ENCODE data around the gene ANKRD7. TPM values are rescaled to one million over a fixed set of nuclear protein-coding genes. Genes with fewer than 3 reads are reported as not detected.
"Not testable (repeated sequence)": the region's sequence is repeated elsewhere in the genome, so short reads cannot be mapped to it uniquely, and the experiment has no call there.

The ANKRD7 gene
- total RNA-seq, 1 donor from 2014 or later, result 3.1 TPM

- Histone ChIP-seq H3K9ac (ENCODE audit: low read depth in 1 of 3, low read length in 3 of 3) (no peak overlapping the region), H3K36me3 (ENCODE audit: control insufficient read depth in 3 of 3, insufficient read depth in 3 of 3, low read length in 3 of 3) (no peaks in the 10 kb centered on the region), H3K4me1 (ENCODE audit: control insufficient read depth in 3 of 3, insufficient read depth in 3 of 3, low read length in 3 of 3) (no peaks in the 10 kb centered on the region), H3K27me3 (ENCODE audit: control insufficient read depth in 3 of 3, insufficient read depth in 3 of 3, low read length in 3 of 3) (no peaks in the 10 kb centered on the region), H3K27ac (ENCODE audit: low read depth, low read length) (no peak overlapping the region), H3K4me3 (ENCODE audit: low read length in 3 of 3) (no peak overlapping the region), H3K9me3 (ENCODE audit: control insufficient read depth in 3 of 3, low read length in 3 of 3) (no peaks in the 10 kb centered on the region)
Observed at GRCh38 chr7:118232837-118233236, 8.3 kb downstream of the ANKRD7 start.

DNA sequence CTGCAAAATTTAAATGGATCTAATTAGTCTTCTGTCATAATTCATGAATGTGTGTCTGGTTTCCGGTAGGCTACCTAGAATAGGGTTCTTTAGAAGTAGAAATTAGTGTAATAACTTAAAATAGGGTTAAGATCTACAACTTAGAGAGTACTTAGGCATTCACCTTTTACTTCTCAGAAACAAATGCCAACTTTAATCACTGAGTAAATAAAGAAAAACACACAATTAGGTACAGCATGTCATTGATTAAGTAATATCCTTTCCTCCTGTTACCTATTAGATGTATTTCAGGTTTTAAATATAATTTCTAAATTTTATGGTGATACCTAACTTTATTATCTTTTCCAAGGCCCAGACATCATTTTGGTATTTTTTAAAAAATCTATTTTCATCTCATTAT lies 9.3 kb downstream of the ANKRD7 start:
- Histone ChIP-seq H3K9ac (ENCODE audit: low read depth in 1 of 3, low read length in 3 of 3) (no peak overlapping the region), H3K27me3 (ENCODE audit: control insufficient read depth in 3 of 3, insufficient read depth in 3 of 3, low read length in 3 of 3) (no peaks in the 10 kb centered on the region), H3K4me3 (ENCODE audit: low read length in 3 of 3) (no peak overlapping the region), H3K4me1 (ENCODE audit: control insufficient read depth in 3 of 3, insufficient read depth in 3 of 3, low read length in 3 of 3) (no peaks in the 10 kb centered on the region), H3K27ac (ENCODE audit: low read depth, low read length) (no peak overlapping the region), H3K9me3 (ENCODE audit: control insufficient read depth in 3 of 3, low read length in 3 of 3) (no peaks in the 10 kb centered on the region), H3K36me3 (ENCODE audit: control insufficient read depth in 3 of 3, insufficient read depth in 3 of 3, low read length in 3 of 3) (no peaks in the 10 kb centered on the region)

GRCh38 chr7:118239014-118239413 lies 14.5 kb downstream of the ANKRD7 start:
- H3K27ac ChIP-seq (ENCODE audit: low read depth, low read length), result no peak overlapping the region
- H3K4me3 ChIP-seq (ENCODE audit: low read length in 3 of 3), result no peak overlapping the region
- no peaks in the 10 kb centered on the region for H3K36me3 ChIP-seq (ENCODE audit: control insufficient read depth in 3 of 3, insufficient read depth in 3 of 3, low read length in 3 of 3)
- H3K27me3 ChIP-seq (ENCODE audit: control insufficient read depth in 3 of 3, insufficient read depth in 3 of 3, low read length in 3 of 3), result no peaks in the 10 kb centered on the region
- H3K4me1 ChIP-seq (ENCODE audit: control insufficient read depth in 3 of 3, insufficient read depth in 3 of 3, low read length in 3 of 3), result no peaks in the 10 kb centered on the region
- no peak overlapping the region for H3K9ac ChIP-seq (ENCODE audit: low read depth in 1 of 3, low read length in 3 of 3)
- H3K9me3 ChIP-seq (ENCODE audit: control insufficient read depth in 3 of 3, low read length in 3 of 3), result no peaks in the 10 kb centered on the region

GRCh38 chr7:118240320-118240719 lies 15.8 kb downstream of the ANKRD7 start:
- not testable (repeated sequence) for H3K27ac ChIP-seq (ENCODE audit: low read depth, low read length); H3K4me1 ChIP-seq (ENCODE audit: control insufficient read depth in 3 of 3, insufficient read depth in 3 of 3, low read length in 3 of 3); H3K9me3 ChIP-seq (ENCODE audit: control insufficient read depth in 3 of 3, low read length in 3 of 3); H3K9ac ChIP-seq (ENCODE audit: low read depth in 1 of 3, low read length in 3 of 3); H3K4me3 ChIP-seq (ENCODE audit: low read length in 3 of 3); H3K36me3 ChIP-seq (ENCODE audit: control insufficient read depth in 3 of 3, insufficient read depth in 3 of 3, low read length in 3 of 3); H3K27me3 ChIP-seq (ENCODE audit: control insufficient read depth in 3 of 3, insufficient read depth in 3 of 3, low read length in 3 of 3)

GRCh38 chr7:118243695-118244094 lies 19.2 kb downstream of the ANKRD7 start:
- H3K27ac ChIP-seq (ENCODE audit: low read depth, low read length), result no peak overlapping the region

DNA sequence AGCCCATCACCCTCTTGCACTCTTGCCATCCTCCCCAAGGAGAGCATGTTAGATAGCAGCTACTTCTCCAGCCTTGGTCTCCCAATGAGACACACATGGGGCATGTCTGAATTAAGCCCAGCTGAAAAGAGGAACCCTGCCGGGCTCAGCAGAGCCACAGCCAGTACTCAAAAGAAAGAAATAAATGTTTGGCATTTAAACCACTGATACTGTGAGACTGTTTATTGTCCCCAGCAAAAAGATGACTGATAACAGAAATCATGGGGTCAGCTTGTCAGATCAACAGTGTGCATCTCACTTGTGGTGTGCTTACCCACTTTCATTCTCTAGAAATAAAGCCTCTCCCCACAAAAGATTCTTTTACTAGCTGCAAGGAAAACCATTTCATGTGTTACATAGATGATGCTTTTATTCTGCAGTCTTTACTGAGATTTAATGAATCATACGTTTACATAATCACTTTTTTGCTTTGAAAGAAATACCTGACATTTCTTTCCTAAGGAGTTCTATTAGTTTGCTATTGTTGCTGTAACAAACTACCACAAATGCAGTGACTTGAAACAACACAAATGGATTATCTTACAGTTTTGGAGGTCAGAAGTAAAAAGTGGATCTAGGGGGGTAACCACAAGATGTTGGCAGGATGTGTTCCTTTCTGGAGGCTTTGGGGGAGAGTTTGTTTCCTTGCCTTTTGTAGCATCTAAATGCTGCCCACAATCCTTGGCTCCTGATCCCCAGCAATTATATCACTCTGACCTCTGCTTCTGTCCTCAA lies 20.9 kb downstream of the ANKRD7 start:
- Histone ChIP-seq H3K4me3 (ENCODE audit: low read length in 3 of 3) (no peak overlapping the region), H3K4me1 (ENCODE audit: control insufficient read depth in 3 of 3, insufficient read depth in 3 of 3, low read length in 3 of 3) (no peaks in the 10 kb centered on the region), H3K27ac (ENCODE audit: low read depth, low read length) (no peak overlapping the region), H3K9me3 (ENCODE audit: control insufficient read depth in 3 of 3, low read length in 3 of 3) (no peaks in the 10 kb centered on the region), H3K9ac (ENCODE audit: low read depth in 1 of 3, low read length in 3 of 3) (no peak overlapping the region), H3K36me3 (ENCODE audit: control insufficient read depth in 3 of 3, insufficient read depth in 3 of 3, low read length in 3 of 3) (no peaks in the 10 kb centered on the region), H3K27me3 (ENCODE audit: control insufficient read depth in 3 of 3, insufficient read depth in 3 of 3, low read length in 3 of 3) (no peaks in the 10 kb centered on the region)

More at GRCh38 chr7:118243695-118244094, 19.2 kb downstream of the ANKRD7 start:
- H3K36me3 ChIP-seq (ENCODE audit: control insufficient read depth in 3 of 3, insufficient read depth in 3 of 3, low read length in 3 of 3), result no peaks in the 10 kb centered on the region
- no peak overlapping the region for H3K4me3 ChIP-seq (ENCODE audit: low read length in 3 of 3)
- no peaks in the 10 kb centered on the region for H3K27me3 ChIP-seq (ENCODE audit: control insufficient read depth in 3 of 3, insufficient read depth in 3 of 3, low read length in 3 of 3)
- no peaks in the 10 kb centered on the region for H3K9me3 ChIP-seq (ENCODE audit: control insufficient read depth in 3 of 3, low read length in 3 of 3)
- H3K4me1 ChIP-seq (ENCODE audit: control insufficient read depth in 3 of 3, insufficient read depth in 3 of 3, low read length in 3 of 3), result no peaks in the 10 kb centered on the region
- no peak overlapping the region for H3K9ac ChIP-seq (ENCODE audit: low read depth in 1 of 3, low read length in 3 of 3)

DNA sequence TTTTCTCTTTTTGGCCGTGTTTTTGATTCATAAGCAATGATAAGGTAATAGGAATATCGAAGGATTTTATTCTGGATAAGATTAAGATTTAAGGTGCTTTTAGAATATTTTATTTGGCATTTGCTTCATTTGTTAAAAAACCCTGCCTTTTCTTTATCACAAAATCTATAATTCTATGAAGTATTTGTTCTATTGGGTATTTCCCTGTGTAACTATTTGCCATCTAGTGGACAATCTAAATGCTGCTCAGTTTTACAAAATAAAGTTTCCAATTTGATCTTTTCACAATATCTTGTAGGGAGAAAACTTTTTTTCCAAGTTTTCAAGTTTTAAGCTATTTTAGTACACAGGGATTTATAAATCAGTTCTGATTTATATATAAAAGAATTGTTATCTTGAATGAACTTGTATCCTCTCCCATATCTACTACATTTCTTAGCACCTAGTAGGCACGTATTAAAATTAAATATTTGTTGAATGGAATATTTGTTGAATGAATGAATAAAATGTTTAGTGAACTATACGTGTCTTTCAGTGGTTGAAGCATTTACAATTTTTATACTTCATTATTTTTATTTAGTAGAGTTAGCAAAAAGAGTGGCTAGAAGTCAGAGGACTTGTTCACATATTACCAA lies 26.5 kb downstream of the ANKRD7 start:
- H3K27me3 ChIP-seq (ENCODE audit: control insufficient read depth in 3 of 3, insufficient read depth in 3 of 3, low read length in 3 of 3), result no peaks in the 10 kb centered on the region
- no peaks in the 10 kb centered on the region for H3K36me3 ChIP-seq (ENCODE audit: control insufficient read depth in 3 of 3, insufficient read depth in 3 of 3, low read length in 3 of 3)
- H3K9me3 ChIP-seq (ENCODE audit: control insufficient read depth in 3 of 3, low read length in 3 of 3), result no peaks in the 10 kb centered on the region
- no peak overlapping the region for H3K9ac ChIP-seq (ENCODE audit: low read depth in 1 of 3, low read length in 3 of 3)
- H3K27ac ChIP-seq (ENCODE audit: low read depth, low read length), result no peak overlapping the region
- no peak overlapping the region for H3K4me3 ChIP-seq (ENCODE audit: low read length in 3 of 3)
- no peaks in the 10 kb centered on the region for H3K4me1 ChIP-seq (ENCODE audit: control insufficient read depth in 3 of 3, insufficient read depth in 3 of 3, low read length in 3 of 3)

- no peak overlapping the region for H3K27ac ChIP-seq (ENCODE audit: low read depth, low read length)
- H3K9ac ChIP-seq (ENCODE audit: low read depth in 1 of 3, low read length in 3 of 3), result no peak overlapping the region
- no peaks in the 10 kb centered on the region for H3K27me3 ChIP-seq (ENCODE audit: control insufficient read depth in 3 of 3, insufficient read depth in 3 of 3, low read length in 3 of 3)
- no peaks in the 10 kb centered on the region for H3K9me3 ChIP-seq (ENCODE audit: control insufficient read depth in 3 of 3, low read length in 3 of 3)
- no peak overlapping the region for H3K4me3 ChIP-seq (ENCODE audit: low read length in 3 of 3)
- no peaks in the 10 kb centered on the region for H3K36me3 ChIP-seq (ENCODE audit: control insufficient read depth in 3 of 3, insufficient read depth in 3 of 3, low read length in 3 of 3)
- H3K4me1 ChIP-seq (ENCODE audit: control insufficient read depth in 3 of 3, insufficient read depth in 3 of 3, low read length in 3 of 3), result no peaks in the 10 kb centered on the region
Observed at GRCh38 chr7:118252087-118252486, 27.6 kb downstream of the ANKRD7 start.

GRCh38 chr7:118259115-118259514 lies 34.6 kb downstream of the ANKRD7 start:
- H3K36me3 ChIP-seq (ENCODE audit: control insufficient read depth in 3 of 3, insufficient read depth in 3 of 3, low read length in 3 of 3), result no peaks in the 10 kb centered on the region
- no peaks in the 10 kb centered on the region for H3K9me3 ChIP-seq (ENCODE audit: control insufficient read depth in 3 of 3, low read length in 3 of 3)
- H3K9ac ChIP-seq (ENCODE audit: low read depth in 1 of 3, low read length in 3 of 3), result no peak overlapping the region
- H3K4me3 ChIP-seq (ENCODE audit: low read length in 3 of 3), result no peak overlapping the region
- no peak overlapping the region for H3K27ac ChIP-seq (ENCODE audit: low read depth, low read length)
- no peaks in the 10 kb centered on the region for H3K27me3 ChIP-seq (ENCODE audit: control insufficient read depth in 3 of 3, insufficient read depth in 3 of 3, low read length in 3 of 3)
- H3K4me1 ChIP-seq (ENCODE audit: control insufficient read depth in 3 of 3, insufficient read depth in 3 of 3, low read length in 3 of 3), result no peaks in the 10 kb centered on the region

GRCh38 chr7:118264836-118265235 lies 40.3 kb downstream of the ANKRD7 start:
- H3K9me3 ChIP-seq (ENCODE audit: control insufficient read depth in 3 of 3, low read length in 3 of 3), result no peaks in the 10 kb centered on the region
- no peak overlapping the region for H3K9ac ChIP-seq (ENCODE audit: low read depth in 1 of 3, low read length in 3 of 3)
- H3K4me3 ChIP-seq (ENCODE audit: low read length in 3 of 3), result no peak overlapping the region
- no peak overlapping the region for H3K27ac ChIP-seq (ENCODE audit: low read depth, low read length)
- no peaks in the 10 kb centered on the region for H3K4me1 ChIP-seq (ENCODE audit: control insufficient read depth in 3 of 3, insufficient read depth in 3 of 3, low read length in 3 of 3)
- H3K36me3 ChIP-seq (ENCODE audit: control insufficient read depth in 3 of 3, insufficient read depth in 3 of 3, low read length in 3 of 3), result no peaks in the 10 kb centered on the region
- no peaks in the 10 kb centered on the region for H3K27me3 ChIP-seq (ENCODE audit: control insufficient read depth in 3 of 3, insufficient read depth in 3 of 3, low read length in 3 of 3)

Data from skeletal muscle tissue (tissue), 4 donors.